HG02870 (cell line): ENCODE data around the gene OTOP2.
"Not testable (repeated sequence)": the region's sequence is repeated elsewhere in the genome, so short reads cannot be mapped to it uniquely, and the experiment has no call there.

Source experiments
- ATAC-seq: cut with Tn5 transposase; IDR thresholded peaks from one replicate; pipeline ENCODE4 v1.9.1; 2021; ENCODE audit warnings: mild to moderate bottlenecking, moderate library complexity; ENCODE audit not compliant: unreplicated experiment

Gene OTOP2

DNA sequence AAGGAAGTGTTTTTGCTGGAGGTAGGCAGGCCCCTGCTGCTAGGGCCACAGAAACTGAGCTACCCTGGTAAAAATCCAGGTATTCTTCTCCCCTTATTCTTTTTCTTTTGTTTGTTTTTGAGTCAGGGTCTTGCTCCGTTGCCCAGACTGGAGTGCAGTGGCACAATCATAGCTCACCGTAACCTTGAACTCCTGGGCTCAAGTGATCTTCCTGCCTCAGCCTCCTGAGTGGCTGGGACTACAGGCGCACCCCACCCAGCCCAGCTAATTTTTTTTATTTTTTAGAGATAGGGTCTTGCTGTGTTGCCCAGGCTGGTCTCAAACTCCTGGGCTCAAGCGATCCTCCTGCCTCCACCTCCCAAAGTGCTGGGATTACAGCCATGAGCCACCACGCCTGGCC is 45.4 kb downstream of the OTOP2 start:
- ATAC-seq = not testable (repeated sequence)

DNA sequence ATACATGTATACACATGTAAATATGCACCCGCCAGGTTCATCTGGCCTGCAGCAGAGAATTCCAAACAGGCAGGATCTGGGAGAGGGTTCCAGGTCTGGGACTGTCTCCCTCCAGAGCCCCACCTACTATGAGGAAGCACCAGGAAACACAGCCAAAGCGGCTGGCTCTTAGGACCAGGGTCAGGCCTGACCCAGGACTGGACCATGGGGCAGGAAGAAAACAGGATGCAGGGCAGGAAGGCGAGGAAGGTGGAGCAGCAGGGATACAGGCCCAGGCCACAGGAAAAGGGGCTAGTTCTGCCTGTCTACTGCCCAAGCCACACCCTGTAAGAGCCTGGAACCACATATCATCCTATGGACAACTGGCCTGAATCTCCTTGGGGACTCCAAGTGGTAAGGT is 46.3 kb downstream of the OTOP2 start:
- ATAC-seq = no peak

DNA sequence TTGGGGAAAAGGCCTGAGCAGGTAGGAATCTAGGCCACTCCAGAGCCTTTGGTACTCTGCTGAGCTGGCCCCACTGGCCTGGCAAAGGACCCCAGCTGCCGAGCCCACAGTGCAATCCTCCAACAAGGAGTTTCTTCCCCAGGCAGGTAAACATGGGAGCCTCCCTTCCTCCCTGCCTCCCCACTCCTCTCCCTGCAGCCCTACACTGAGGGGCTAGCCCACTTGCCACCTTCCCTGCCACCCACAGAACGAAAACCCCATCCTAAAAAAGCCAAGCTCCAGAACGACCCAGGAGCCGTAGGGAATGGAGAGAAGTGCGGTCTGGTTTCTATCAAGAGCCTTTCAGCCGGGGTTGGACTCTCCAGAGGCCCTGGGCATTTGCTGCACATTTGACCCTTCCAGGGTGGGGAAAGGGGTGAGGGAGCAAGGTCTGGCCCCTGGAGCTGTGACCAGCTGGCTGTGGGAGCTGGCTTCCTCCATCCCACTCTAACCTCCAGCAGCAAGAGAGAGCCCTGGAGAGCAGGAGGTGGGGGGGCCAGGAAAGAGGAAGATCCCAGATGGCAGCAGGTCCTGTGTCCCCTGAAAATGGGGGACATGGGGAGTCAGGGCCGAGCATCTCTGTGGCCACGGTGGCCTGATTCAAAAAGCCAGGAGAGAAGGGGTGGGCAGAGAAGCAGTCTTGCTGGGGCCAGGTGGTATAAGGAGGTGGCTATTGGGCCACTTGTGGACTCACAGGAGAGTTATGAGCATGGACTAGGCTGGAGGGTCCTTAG is 47.2 kb downstream of the OTOP2 start:
- no peak for ATAC-seq

DNA sequence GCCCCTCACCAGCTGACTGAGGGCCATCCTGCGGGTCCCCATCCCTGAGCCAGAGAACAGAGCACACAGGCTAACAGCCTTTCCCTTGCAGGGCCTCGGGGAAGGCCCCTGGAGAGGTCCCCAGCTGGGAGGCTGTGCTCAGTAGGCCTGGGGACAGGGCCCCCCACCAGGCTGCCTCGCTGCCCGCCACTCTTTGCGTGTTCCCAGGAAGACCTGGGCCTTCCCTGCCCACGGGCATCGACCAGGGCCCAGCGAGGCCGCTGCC is 47.7 kb downstream of the OTOP2 start:
- ATAC-seq = no peak

DNA sequence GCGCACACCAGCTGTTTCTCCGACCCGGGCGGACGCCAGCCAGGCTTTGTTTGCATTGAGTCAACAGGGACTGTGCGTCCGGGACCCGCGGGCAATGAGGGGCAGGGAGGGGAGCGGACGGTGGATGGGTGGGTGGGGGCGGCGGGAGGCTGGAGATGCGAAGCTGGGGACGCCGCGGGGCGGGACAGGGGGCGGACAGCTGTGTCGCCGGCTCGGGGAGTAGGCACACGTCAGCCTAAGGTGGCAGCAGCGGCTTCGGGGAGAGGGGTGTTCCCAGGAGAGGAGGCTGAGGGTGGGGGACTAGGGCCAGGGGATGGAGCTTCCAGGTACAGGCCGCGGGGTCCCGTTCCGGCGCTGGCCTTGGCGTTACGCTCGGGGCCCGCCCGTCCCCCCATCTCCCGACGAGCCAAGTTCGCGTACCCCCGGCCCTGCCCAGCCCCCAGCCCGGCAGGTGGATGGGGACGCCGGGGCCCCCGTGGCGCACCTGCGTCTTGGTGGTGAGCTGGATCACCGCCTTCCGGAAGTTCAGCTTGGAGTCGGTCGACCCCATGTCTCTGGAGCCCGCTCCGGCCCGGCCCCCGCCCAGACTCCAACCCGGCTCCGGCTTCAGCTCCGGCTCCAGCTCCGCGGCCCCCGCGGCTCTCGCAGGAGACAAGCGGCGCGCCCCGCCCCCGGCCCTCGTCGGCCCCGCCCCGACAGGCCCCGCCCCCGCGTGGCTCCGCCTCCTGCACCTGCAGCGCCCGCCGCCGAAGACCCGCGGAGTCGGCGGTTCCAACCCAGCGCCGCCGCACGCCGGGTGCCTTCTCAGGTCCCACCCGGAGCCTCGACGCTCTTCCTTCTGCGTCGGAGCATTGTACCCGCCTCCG is 48.3 kb downstream of the OTOP2 start, which contains the start of gene HID1:
Gene HID1, minus strand, starts transcription at position 653 of the 866 bp plus-strand sequence. Its CDS starts 103 bp downstream, at position 550.
- ATAC-seq = no peak

DNA sequence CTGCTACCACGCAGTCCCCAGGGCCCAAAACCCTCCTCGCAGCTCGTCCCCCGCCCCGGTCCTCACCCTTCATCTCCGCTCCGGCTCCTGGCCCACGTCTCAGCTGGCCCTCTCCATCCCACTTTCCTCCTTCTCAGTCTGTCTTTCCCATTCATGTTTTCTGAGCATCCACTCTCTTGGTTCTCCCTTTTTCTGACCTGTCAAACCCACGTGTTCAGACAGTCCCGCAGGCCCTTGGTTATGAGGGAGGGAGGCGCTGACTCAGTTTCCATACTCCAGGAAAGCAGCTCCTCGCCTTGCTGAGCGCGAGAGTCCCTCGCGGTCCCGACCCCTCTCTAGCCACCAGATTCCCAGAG is 48.9 kb downstream of the OTOP2 start:
- no peak for ATAC-seq

DNA sequence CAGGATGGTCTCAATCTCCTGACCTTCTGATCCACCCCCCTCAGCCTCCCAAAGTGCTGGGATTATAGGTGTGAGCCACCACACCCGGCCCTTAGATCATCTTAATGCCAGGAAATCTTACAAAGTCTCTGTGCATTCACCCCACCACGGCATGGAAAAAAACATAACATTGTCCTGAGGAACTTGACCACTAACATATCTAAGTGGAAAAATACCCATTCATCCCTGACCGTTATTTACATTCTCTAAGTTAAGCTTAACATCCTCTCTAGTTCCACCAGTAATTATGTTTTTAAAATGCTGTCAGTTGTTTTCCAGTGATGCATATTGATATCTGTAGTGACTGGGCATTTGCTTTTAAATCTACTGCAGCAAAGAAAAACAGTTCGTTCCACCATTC is 51.9 kb downstream of the OTOP2 start:
- no peak for ATAC-seq

DNA sequence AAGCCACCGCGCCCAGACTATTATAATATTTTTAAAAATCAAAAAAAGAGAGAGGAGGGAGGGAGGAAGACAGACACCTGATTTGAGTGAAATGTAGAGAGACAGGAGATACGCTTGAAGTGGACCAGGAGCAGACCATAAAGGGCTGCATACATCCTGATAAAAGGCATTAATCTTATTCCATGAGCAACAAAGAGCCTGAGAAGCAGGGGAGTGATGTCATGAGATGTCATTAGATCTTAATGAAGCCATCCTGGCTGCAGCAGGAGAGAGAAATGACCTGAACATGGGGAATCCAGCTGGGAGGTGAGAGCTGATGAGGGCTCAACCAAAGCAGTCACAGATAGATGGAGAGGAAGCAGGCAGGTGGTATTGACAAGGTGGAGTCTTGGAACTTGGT is 53.7 kb downstream of the OTOP2 start:
- no peak for ATAC-seq

DNA sequence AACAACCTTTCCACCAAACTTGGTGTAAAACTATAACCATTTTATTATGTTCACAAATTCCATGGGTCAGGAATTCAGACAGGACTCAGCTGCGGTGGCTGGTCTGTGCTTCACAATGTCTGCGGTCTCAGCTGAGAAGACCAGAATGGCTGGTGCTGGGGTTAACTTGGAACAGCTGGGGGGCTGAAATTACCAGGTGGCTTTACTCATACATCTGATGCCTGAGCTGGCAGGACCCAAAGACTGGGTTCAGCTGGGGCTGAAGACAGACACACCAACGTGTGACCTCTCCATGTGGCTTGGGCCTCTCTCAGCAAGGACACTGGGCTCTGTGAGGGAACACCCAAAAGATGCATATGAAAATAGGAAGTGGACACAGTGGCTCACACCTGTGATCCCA is 54.2 kb downstream of the OTOP2 start:
- ATAC-seq = no peak

DNA sequence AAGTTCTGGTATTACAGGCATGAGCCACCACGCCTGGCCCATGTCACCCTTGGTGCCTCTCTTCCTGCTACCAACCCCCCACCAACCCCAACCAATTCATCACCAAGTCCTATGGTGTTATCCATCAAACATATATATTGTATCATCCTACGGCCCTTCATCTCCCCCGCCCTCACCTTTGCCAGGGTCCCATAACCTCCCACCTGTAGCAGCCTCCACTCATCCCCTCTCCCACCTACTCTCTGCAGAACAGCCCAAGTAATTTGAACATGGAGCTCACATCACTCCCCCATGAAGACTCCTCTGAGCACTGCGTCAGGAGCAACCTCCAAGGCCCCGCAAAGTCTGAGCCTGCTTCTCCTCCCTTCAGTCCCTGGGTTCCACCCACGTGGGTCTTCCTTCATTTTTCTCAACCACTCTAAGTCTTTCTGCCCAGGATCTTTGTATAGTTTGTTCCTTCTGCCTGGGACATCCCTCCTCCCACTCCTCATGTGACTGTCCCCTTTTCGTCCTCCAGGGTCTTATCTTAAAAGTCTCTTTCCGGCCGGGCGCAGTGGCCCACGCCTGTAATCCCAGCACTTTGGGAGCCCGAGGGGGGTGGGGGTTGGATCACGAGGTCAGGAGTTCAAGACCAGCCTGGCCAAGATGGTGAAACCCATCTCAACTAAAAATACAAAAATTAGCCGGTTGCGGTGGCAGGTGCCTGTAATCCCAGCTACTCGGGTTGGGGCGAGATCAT is 55.5 kb downstream of the OTOP2 start:
- no peak for ATAC-seq

DNA sequence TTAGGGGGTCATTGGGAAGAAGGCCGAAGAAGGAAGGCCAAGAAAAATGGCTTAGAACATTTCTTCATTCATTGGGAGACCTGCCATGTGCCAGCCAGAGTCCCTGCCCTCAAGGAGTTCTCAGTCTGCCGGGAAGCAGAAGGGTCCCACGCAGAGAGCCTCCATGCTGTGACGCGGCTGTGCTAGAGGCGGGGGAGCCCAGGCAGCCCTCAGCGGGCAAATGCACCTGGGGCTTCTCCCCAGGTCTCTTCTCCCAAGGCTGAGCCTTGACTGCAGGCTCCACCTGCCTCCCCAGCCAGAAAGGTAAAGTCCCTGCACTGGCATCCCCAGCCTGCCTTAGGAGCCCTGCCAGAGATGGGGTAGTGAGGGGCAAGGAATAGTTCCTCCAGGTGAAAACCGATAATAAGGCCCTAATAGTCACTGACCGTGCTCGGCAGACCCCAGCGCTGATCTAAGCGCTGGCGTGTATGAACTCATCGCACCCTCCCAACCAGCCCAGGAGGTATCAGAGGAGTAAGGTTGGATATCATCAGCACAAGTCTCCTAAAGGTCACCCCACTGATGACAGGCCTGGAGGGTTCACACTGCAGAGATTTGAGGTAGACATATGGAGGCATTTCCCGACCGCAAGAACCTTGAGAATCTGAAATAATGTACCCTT is 57.4 kb downstream of the OTOP2 start:
- ATAC-seq = no peak

DNA sequence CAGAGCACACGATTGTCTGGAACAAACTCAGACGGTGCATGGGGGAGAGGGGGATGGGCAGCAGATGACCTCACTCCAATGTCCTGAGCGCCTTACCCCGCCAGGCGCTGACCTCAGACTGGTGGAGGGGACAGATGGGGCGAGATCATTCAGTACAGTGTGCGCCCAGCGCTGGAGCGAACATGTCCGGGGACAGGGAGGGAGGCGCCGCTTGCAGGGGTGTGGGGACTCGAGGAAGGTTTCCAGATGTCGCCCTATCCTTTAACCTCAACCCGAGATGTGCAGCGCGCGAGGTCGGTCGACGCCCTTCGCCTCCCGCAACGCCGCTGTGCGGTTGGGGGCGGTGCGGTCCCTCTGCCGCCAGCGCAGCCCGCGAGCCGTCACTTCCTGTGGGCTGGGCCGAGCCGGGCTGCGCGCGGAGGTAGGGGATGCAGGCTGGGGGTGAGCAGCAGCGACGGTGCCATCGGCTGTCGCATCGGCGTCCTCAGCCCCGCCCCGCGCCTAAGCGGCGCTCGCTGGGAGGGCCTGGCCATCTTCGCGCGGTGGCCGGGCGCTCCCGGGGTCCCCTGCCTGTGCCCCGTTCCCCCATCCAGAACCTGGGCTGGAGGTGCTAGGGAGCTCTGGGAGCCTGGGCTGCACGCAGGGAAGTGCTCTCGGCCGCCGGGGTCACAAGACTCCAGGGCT is 58.0 kb downstream of the OTOP2 start:
- ATAC-seq = no peak

DNA sequence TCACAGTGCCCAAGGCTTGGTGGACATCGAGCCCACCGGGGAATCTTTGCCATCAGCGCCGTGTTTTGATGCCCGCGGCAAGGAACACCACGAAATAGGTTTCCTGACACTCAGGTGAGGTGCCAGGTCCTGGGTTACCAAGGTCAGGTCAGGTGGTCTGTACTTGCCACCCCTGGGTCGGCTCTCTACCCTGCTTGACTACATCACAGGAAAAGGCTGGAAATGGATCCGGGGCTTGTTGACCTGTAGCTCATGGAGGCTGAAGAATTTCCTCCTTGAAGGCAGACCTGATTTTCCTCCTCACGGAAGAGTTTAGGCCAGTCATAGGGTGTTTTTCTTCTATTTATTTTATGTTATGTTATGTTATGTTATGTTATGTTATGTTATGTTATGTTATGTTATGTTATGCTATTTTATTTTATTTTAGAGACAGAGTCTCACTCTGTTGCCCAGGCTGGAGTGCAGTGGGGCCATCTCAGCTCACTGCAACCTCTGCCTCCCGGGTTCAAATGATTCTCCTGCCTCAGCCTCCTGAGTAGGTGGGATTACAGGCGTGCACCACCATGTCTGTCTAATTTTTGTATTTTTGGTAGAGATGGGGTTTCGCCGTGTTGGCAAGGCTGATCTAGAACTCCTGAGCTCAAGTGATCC is 58.7 kb downstream of the OTOP2 start:
- not testable (repeated sequence) for ATAC-seq
